WTC11 (cell line): ENCODE results near the gene LRRC7. TPM values are rescaled to one million over a fixed set of nuclear protein-coding genes. Genes with fewer than 3 reads are reported as not detected.

Experiments
- AR ChIP-seq: fragments of 250-450 bp; sonication (Bioruptor Pico); IDR thresholded peaks from 2 replicates; pipeline ENCODE4 v1.9.0; 2021; ENCODE audit warnings: mild to moderate bottlenecking
- ARID4B ChIP-seq: sonication (generic); formaldehyde crosslinking; IDR thresholded peaks from 2 replicates; pipeline ENCODE4 v1.8.0; 2023; ENCODE audit warnings: missing genetic modification reagents, mild to moderate bottlenecking, borderline replicate concordance
- CREB1 ChIP-seq: sonication (generic); formaldehyde crosslinking; IDR thresholded peaks from 2 replicates; pipeline ENCODE4 v1.8.0; 2023; ENCODE audit warnings: mild to moderate bottlenecking, missing genetic modification reagents
- ETV6 ChIP-seq: sonication (generic); formaldehyde crosslinking; IDR thresholded peaks from 2 replicates; pipeline ENCODE4 v1.8.1; 2022; ENCODE audit warnings: mild to moderate bottlenecking, missing genetic modification reagents
- GABPB1 ChIP-seq: sonication (generic); formaldehyde crosslinking; IDR thresholded peaks from 2 replicates; pipeline ENCODE4 v1.8.1; 2023; ENCODE audit warnings: mild to moderate bottlenecking, missing genetic modification reagents
- NFYB ChIP-seq: sonication (generic); formaldehyde crosslinking; conservative IDR thresholded peaks from 2 replicates; pipeline ENCODE4 v1.8.0; 2022; ENCODE audit warnings: low read depth, missing genetic modification reagents
- NR3C1 ChIP-seq: sonication (generic); formaldehyde crosslinking; conservative IDR thresholded peaks from 2 replicates; pipeline ENCODE4 v1.8.1; 2023; ENCODE audit warnings: low read depth, mild to moderate bottlenecking, missing genetic modification reagents
- RORB ChIP-seq: fragments of 250-450 bp; sonication (Bioruptor Pico); IDR thresholded peaks from 2 replicates; pipeline ENCODE4 v1.9.0; 2021; ENCODE audit warnings: mild to moderate bottlenecking
- TEAD1 ChIP-seq: sonication (generic); formaldehyde crosslinking; IDR thresholded peaks from 2 replicates; pipeline ENCODE4 v1.8.0; 2022; ENCODE audit warnings: mild to moderate bottlenecking, missing genetic modification reagents
- TP53 ChIP-seq: sonication (generic); formaldehyde crosslinking; IDR thresholded peaks from 2 replicates; pipeline ENCODE4 v1.8.1; 2023; ENCODE audit warnings: mild to moderate bottlenecking, missing genetic modification reagents
- ZNF281 ChIP-seq: sonication (generic); formaldehyde crosslinking; IDR thresholded peaks from 2 replicates; pipeline ENCODE4 v1.8.0; 2023; ENCODE audit warnings: mild to moderate bottlenecking, missing genetic modification reagents
- ZNF423 ChIP-seq: fragments of 250-450 bp; sonication (Bioruptor Pico); IDR thresholded peaks from 2 replicates; pipeline ENCODE4 v2.1.2; 2022; ENCODE audit warnings: mild to moderate bottlenecking, moderate library complexity
- total RNA-seq: library from RNA; stranded (reverse); gene quantifications from 3 replicates; pipeline ENCODE4 v1.2.3, GENCODE V29; 2021
- TF ChIP-seq, protein P1 (sequence below): sonication (generic); formaldehyde crosslinking; conservative IDR thresholded peaks from 2 replicates; pipeline ENCODE4 v1.8.1; 2023; ENCODE audit warnings: mild to moderate bottlenecking, low read depth, missing genetic modification reagents, moderate library complexity
- TF ChIP-seq, protein P2 (sequence below): sonication (generic); formaldehyde crosslinking; IDR thresholded peaks from 2 replicates; pipeline ENCODE4 v1.8.1; 2023; ENCODE audit warnings: mild to moderate bottlenecking, missing genetic modification reagents

LRRC7 gene
- total RNA-seq, 1 experiment from 2014 or later, result not detected

DNA sequence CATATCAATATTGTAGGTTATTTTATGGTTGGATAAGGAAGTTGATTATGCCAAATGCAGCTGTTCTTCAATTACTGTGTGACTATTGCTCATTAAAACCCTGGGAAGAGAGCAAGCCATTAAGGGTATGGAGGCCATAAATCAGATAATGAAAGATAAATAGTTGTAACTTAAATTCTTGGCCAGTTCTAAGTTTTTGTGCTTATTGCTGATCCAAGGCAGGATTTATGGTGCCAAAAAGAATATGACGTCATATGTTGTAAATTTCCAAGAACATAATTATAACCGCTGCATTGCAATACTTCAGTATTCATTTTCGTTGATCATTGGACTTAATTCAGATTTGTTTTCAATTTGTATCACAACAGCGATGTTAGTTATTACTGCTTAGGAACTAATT lies 426.1 kb downstream of the LRRC7 start (continued):
- TF ChIP-seq ARID4B (CRISPR knock-in tag) (no peak), CREB1 (CRISPR knock-in tag) (no peak), ZNF281 (CRISPR knock-in tag) (no peak), NFYB (CRISPR knock-in tag) (no peak), ZNF423 (no peak), AR (CRISPR knock-in tag) (no peak), GABPB1 (CRISPR knock-in tag) (no peak), RORB (no peak), TP53 (no peak), NR3C1 (CRISPR knock-in tag) (no peak), ETV6 (CRISPR knock-in tag) (no peak), TEAD1 (CRISPR knock-in tag) (no peak)
- TF ChIP-seq, protein P1, sequence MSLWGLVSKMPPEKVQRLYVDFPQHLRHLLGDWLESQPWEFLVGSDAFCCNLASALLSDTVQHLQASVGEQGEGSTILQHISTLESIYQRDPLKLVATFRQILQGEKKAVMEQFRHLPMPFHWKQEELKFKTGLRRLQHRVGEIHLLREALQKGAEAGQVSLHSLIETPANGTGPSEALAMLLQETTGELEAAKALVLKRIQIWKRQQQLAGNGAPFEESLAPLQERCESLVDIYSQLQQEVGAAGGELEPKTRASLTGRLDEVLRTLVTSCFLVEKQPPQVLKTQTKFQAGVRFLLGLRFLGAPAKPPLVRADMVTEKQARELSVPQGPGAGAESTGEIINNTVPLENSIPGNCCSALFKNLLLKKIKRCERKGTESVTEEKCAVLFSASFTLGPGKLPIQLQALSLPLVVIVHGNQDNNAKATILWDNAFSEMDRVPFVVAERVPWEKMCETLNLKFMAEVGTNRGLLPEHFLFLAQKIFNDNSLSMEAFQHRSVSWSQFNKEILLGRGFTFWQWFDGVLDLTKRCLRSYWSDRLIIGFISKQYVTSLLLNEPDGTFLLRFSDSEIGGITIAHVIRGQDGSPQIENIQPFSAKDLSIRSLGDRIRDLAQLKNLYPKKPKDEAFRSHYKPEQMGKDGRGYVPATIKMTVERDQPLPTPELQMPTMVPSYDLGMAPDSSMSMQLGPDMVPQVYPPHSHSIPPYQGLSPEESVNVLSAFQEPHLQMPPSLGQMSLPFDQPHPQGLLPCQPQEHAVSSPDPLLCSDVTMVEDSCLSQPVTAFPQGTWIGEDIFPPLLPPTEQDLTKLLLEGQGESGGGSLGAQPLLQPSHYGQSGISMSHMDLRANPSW, result no peak
- TF ChIP-seq, protein P2, sequence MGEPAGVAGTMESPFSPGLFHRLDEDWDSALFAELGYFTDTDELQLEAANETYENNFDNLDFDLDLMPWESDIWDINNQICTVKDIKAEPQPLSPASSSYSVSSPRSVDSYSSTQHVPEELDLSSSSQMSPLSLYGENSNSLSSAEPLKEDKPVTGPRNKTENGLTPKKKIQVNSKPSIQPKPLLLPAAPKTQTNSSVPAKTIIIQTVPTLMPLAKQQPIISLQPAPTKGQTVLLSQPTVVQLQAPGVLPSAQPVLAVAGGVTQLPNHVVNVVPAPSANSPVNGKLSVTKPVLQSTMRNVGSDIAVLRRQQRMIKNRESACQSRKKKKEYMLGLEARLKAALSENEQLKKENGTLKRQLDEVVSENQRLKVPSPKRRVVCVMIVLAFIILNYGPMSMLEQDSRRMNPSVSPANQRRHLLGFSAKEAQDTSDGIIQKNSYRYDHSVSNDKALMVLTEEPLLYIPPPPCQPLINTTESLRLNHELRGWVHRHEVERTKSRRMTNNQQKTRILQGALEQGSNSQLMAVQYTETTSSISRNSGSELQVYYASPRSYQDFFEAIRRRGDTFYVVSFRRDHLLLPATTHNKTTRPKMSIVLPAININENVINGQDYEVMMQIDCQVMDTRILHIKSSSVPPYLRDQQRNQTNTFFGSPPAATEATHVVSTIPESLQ (CRISPR knock-in tag), result no peak
- TF ChIP-seq, all 79 proteins: peak for 0
